SK-N-SH treated with all-trans-retinoic acid at 6 μM for 48 hours (cell line): ENCODE data around the gene ECI1.

Source experiments
- ATAC-seq: fragments of 200-7000 bp; cut with Tn5 transposase; 3 replicates; pipeline ENCODE4 v1.9.1; 2020; ENCODE audit warnings: mild to moderate bottlenecking, moderate library complexity
- ARNTL ChIP-seq: fragments of 450-650 bp; formaldehyde crosslinking; IDR thresholded peaks from 2 replicates; pipeline ENCODE4 v1.5.0; 2020; ENCODE audit warnings: low read depth, mild to moderate bottlenecking, moderate library complexity, borderline replicate concordance
- BACH2 ChIP-seq: fragments of 250-450 bp; sonication (Bioruptor Pico); IDR thresholded peaks from 2 replicates; pipeline ENCODE4 v1.9.0; 2021; ENCODE audit warnings: mild to moderate bottlenecking, borderline replicate concordance
- ESRRG ChIP-seq: fragments of 250-450 bp; sonication (Bioruptor Pico); IDR thresholded peaks from 2 replicates; pipeline ENCODE4 v1.6.1; 2021; ENCODE audit warnings: mild to moderate bottlenecking
- GLIS3 ChIP-seq: fragments of 250-450 bp; sonication (Bioruptor Pico); IDR thresholded peaks from 2 replicates; pipeline ENCODE4 v1.5.0; 2020; ENCODE audit warnings: mild to moderate bottlenecking, moderate library complexity
- OSR1 ChIP-seq: fragments of 250-450 bp; sonication (Bioruptor Pico); IDR thresholded peaks from 2 replicates; pipeline ENCODE4 v1.8.0; 2022; ENCODE audit warnings: moderate library complexity, mild to moderate bottlenecking, inconsistent platforms
- PPARA ChIP-seq: fragments of 250-450 bp; sonication (Bioruptor Pico); IDR thresholded peaks from 2 replicates; pipeline ENCODE4 v1.5.0; 2020; ENCODE audit warnings: mild to moderate bottlenecking, borderline replicate concordance
- RARB ChIP-seq: fragments of 250-450 bp; sonication (Bioruptor Pico); IDR thresholded peaks from 2 replicates; pipeline ENCODE4 v1.8.0; 2021; ENCODE audit warnings: mild to moderate bottlenecking, moderate library complexity
- SNAI2 ChIP-seq: fragments of 250-450 bp; sonication (Bioruptor Pico); IDR thresholded peaks from 2 replicates; pipeline ENCODE4 v1.5.0; 2020; ENCODE audit warnings: mild to moderate bottlenecking, moderate library complexity
- TCF4 ChIP-seq: fragments of 250-450 bp; sonication (Bioruptor Pico); IDR thresholded peaks from 2 replicates; pipeline ENCODE4 v1.8.0; 2021; ENCODE audit warnings: mild to moderate bottlenecking, moderate library complexity, borderline replicate concordance
- TOX ChIP-seq: fragments of 250-450 bp; sonication (Bioruptor Pico); IDR thresholded peaks from 2 replicates; pipeline ENCODE4 v1.8.0; 2021; ENCODE audit warnings: mild to moderate bottlenecking, moderate library complexity, borderline replicate concordance
- ZC3H10 ChIP-seq: fragments of 250-450 bp; sonication (Bioruptor Pico); IDR thresholded peaks from 2 replicates; pipeline ENCODE4 v1.5.1; 2021; ENCODE audit warnings: mild to moderate bottlenecking, moderate library complexity
- ZFP3 ChIP-seq: fragments of 250-450 bp; sonication (Bioruptor Pico); IDR thresholded peaks from 2 replicates; pipeline ENCODE4 v1.5.0; 2020; ENCODE audit warnings: mild to moderate bottlenecking, moderate library complexity
- ZNF565 ChIP-seq: fragments of 450-650 bp; formaldehyde crosslinking; conservative IDR thresholded peaks from 2 replicates; pipeline ENCODE4 v1.5.0; 2020; ENCODE audit warnings: low read depth, mild to moderate bottlenecking, moderate library complexity
- ZNF70 ChIP-seq: fragments of 450-650 bp; formaldehyde crosslinking; IDR thresholded peaks from 2 replicates; pipeline ENCODE4 v1.5.0; 2020; ENCODE audit warnings: mild to moderate bottlenecking, moderate library complexity
- ZNF8 ChIP-seq: fragments of 450-650 bp; formaldehyde crosslinking; IDR thresholded peaks from 2 replicates; pipeline ENCODE4 v1.5.0; 2020; ENCODE audit warnings: mild to moderate bottlenecking, moderate library complexity
- TF ChIP-seq, protein P1 (sequence below): fragments of 250-450 bp; sonication (Bioruptor Pico); IDR thresholded peaks from 2 replicates; pipeline ENCODE4 v1.5.0; 2020; ENCODE audit warnings: mild to moderate bottlenecking, moderate library complexity
- TF ChIP-seq, protein P2 (sequence below): fragments of 250-450 bp; sonication (Bioruptor Pico); IDR thresholded peaks from 2 replicates; pipeline ENCODE4 v1.5.1; 2021; ENCODE audit warnings: mild to moderate bottlenecking, moderate library complexity
- TF ChIP-seq, protein P3 (sequence below): fragments of 250-450 bp; sonication (Bioruptor Pico); IDR thresholded peaks from 2 replicates; pipeline ENCODE4 v1.8.0; 2021; ENCODE audit warnings: low read depth, mild to moderate bottlenecking, moderate library complexity, borderline replicate concordance
- TF ChIP-seq, protein P4 (sequence below): fragments of 250-450 bp; sonication (Bioruptor Pico); IDR thresholded peaks from 2 replicates; pipeline ENCODE4 v1.5.1; 2020; ENCODE audit warnings: low read depth, mild to moderate bottlenecking, moderate library complexity
- TF ChIP-seq, protein P5 (sequence below): fragments of 250-450 bp; sonication (Bioruptor Pico); IDR thresholded peaks from 2 replicates; pipeline ENCODE4 v1.8.0; 2020; ENCODE audit warnings: mild to moderate bottlenecking, moderate library complexity, borderline replicate concordance

Gene ECI1

DNA sequence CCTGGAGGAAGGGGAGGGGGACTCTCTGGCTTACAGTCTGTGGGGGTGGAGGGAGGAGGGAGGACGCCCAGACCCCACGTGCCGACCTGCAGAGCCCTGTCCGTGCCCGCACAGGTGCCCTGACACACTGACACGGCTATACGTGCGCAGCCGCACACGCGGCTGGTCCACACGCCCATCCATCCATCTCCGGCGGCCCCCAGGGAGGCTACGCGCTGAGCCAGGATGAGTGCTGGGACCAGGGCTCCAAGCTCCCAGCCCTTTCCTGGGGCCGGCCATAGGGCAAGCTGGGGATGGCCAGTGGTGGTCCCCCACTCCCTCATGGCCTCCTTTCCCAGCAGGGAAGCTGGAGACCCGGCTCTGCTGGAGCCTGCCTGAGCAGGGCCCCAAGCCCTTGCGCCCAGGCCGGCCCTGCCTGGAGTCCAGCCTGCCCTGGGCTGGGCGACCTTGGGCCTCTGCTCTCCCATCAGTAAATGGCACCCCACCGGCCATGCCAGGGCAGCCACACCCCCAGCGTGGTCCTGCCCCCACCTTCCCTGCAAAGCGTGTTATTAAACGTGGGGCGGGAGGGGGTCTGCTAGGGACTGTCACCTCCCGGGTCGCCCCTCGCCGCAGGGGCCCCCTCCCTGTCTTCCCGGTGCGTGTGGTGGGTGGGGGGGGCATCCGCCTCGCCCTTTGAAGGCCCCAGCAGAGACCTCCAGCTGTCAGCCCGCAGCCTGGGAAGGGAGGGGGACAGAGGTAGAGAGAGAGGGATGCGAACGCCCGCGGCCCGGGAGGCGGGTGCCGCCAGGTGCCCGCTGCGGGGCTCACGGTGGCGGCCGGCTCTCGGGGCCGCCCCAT, 55.8 kb downstream of the ECI1 start (continued):
- TF ChIP-seq, protein P1, sequence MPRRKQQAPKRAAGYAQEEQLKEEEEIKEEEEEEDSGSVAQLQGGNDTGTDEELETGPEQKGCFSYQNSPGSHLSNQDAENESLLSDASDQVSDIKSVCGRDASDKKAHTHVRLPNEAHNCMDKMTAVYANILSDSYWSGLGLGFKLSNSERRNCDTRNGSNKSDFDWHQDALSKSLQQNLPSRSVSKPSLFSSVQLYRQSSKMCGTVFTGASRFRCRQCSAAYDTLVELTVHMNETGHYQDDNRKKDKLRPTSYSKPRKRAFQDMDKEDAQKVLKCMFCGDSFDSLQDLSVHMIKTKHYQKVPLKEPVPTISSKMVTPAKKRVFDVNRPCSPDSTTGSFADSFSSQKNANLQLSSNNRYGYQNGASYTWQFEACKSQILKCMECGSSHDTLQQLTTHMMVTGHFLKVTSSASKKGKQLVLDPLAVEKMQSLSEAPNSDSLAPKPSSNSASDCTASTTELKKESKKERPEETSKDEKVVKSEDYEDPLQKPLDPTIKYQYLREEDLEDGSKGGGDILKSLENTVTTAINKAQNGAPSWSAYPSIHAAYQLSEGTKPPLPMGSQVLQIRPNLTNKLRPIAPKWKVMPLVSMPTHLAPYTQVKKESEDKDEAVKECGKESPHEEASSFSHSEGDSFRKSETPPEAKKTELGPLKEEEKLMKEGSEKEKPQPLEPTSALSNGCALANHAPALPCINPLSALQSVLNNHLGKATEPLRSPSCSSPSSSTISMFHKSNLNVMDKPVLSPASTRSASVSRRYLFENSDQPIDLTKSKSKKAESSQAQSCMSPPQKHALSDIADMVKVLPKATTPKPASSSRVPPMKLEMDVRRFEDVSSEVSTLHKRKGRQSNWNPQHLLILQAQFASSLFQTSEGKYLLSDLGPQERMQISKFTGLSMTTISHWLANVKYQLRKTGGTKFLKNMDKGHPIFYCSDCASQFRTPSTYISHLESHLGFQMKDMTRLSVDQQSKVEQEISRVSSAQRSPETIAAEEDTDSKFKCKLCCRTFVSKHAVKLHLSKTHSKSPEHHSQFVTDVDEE (CRISPR knock-in tag), result no peak
- TF ChIP-seq TCF4 (CRISPR knock-in tag) (no peak), ZNF70 (CRISPR knock-in tag) (no peak), ZNF565 (CRISPR knock-in tag) (no peak)

DNA sequence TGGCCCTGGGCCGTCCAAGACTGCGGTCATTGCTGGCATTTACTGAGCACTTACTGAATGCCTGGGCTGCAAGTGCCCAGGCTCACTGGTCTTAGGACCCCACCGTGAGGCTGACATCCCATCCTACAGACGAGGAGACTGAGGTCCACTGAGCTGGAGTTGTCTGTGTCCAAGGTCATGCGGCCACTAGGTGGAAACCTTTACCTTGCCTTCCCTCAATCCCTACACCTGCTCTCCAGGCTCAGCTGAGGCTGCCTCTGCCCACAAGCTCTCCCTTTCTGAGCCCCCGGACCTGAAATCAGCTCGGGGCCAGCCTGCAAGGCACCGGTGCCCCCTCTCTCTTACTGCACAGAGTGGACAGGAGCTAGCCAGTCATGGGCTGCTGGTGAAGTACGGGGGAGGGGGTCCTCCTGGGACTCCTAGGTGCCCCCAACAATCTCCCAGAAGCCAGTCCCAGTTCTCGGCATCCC, 56.5 kb downstream of the ECI1 start:
- ATAC-seq, result peak; percentile 80
- TF ChIP-seq TOX (CRISPR knock-in tag) (no peak), ZNF70 (CRISPR knock-in tag) (no peak)
- TF ChIP-seq, protein P1 (CRISPR knock-in tag), result no peak
- TF ChIP-seq, protein P2, sequence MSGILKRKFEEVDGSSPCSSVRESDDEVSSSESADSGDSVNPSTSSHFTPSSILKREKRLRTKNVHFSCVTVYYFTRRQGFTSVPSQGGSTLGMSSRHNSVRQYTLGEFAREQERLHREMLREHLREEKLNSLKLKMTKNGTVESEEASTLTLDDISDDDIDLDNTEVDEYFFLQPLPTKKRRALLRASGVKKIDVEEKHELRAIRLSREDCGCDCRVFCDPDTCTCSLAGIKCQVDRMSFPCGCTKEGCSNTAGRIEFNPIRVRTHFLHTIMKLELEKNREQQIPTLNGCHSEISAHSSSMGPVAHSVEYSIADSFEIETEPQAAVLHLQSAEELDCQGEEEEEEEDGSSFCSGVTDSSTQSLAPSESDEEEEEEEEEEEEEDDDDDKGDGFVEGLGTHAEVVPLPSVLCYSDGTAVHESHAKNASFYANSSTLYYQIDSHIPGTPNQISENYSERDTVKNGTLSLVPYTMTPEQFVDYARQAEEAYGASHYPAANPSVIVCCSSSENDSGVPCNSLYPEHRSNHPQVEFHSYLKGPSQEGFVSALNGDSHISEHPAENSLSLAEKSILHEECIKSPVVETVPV, result no peak

DNA sequence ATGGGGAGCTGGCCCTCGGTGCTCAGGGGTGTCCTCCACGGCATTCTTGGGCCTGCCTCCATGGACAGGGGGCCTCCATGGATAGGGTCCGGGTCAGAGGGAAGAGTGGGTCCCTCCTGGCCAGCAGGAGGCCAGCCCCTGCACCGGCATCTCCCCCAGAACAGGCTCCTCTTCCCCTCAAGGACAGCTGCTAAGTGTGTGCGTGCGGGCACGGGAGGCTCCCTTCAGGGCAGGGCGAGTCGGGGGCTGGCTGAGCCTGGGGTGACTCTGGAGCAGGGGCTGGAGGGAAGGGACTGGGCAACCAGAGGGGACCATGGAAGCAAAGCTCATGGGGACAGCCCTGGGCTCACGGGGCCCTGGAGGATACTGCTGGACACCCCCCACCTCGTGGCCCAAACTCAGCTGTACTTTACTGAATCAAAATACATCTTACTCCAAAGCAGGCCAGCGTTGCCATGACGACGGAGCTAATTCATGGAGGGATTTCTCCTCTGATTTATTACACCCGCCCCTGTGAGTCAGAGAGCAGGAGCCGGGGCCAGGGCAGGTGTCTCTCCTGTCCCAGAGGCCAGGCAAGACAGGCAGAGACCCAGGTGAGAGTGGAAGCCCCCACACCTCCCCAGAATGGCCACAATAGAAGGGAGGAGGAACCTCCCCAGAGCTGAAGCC, 57.1 kb downstream of the ECI1 start:
- no peak for TF ChIP-seq ESRRG (CRISPR knock-in tag)
- TF ChIP-seq, protein P3, sequence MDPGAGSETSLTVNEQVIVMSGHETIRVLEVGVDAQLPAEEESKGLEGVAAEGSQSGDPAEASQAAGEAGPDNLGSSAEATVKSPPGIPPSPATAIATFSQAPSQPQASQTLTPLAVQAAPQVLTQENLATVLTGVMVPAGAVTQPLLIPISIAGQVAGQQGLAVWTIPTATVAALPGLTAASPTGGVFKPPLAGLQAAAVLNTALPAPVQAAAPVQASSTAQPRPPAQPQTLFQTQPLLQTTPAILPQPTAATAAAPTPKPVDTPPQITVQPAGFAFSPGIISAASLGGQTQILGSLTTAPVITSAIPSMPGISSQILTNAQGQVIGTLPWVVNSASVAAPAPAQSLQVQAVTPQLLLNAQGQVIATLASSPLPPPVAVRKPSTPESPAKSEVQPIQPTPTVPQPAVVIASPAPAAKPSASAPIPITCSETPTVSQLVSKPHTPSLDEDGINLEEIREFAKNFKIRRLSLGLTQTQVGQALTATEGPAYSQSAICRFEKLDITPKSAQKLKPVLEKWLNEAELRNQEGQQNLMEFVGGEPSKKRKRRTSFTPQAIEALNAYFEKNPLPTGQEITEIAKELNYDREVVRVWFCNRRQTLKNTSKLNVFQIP, result no peak
- no peak for TF ChIP-seq TCF4 (CRISPR knock-in tag)
- TF ChIP-seq, protein P2, result no peak
- TF ChIP-seq SNAI2 (CRISPR knock-in tag), result no peak
- TF ChIP-seq ZFP3 (CRISPR knock-in tag), result no peak
- TF ChIP-seq, protein P4, sequence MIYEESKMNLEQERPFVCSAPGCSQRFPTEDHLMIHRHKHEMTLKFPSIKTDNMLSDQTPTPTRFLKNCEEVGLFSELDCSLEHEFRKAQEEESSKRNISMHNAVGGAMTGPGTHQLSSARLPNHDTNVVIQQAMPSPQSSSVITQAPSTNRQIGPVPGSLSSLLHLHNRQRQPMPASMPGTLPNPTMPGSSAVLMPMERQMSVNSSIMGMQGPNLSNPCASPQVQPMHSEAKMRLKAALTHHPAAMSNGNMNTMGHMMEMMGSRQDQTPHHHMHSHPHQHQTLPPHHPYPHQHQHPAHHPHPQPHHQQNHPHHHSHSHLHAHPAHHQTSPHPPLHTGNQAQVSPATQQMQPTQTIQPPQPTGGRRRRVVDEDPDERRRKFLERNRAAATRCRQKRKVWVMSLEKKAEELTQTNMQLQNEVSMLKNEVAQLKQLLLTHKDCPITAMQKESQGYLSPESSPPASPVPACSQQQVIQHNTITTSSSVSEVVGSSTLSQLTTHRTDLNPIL (CRISPR knock-in tag), result no peak
- no peak for TF ChIP-seq OSR1
- TF ChIP-seq TOX (CRISPR knock-in tag), result no peak
- no peak for TF ChIP-seq RARB (CRISPR knock-in tag)
- no peak for TF ChIP-seq ZNF8 (CRISPR knock-in tag)
- TF ChIP-seq ZC3H10 (CRISPR knock-in tag), result no peak
- no peak for TF ChIP-seq ARNTL (CRISPR knock-in tag)
- TF ChIP-seq BACH2, result no peak
- TF ChIP-seq, protein P5, sequence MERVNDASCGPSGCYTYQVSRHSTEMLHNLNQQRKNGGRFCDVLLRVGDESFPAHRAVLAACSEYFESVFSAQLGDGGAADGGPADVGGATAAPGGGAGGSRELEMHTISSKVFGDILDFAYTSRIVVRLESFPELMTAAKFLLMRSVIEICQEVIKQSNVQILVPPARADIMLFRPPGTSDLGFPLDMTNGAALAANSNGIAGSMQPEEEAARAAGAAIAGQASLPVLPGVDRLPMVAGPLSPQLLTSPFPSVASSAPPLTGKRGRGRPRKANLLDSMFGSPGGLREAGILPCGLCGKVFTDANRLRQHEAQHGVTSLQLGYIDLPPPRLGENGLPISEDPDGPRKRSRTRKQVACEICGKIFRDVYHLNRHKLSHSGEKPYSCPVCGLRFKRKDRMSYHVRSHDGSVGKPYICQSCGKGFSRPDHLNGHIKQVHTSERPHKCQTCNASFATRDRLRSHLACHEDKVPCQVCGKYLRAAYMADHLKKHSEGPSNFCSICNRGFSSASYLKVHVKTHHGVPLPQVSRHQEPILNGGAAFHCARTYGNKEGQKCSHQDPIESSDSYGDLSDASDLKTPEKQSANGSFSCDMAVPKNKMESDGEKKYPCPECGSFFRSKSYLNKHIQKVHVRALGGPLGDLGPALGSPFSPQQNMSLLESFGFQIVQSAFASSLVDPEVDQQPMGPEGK (CRISPR knock-in tag), result no peak
- no peak for TF ChIP-seq PPARA
- TF ChIP-seq ZNF565 (CRISPR knock-in tag), result no peak
- no peak for TF ChIP-seq GLIS3 (CRISPR knock-in tag)
- peak; percentile 12 for ATAC-seq
